Activated CD8-positive, alpha-beta T cell treated with anti-CD3 and anti-CD28 coated beads, Interleukin-2, amount 10 ng/mL, durations not matched to agents 7 days and 5 days (primary cell): ENCODE results near the gene CNTF. TPM values are rescaled to one million over a fixed set of nuclear protein-coding genes. Genes with fewer than 3 reads are reported as not detected.

Experiments
- ATAC-seq: fragments of 150-1000 bp; cut with Tn5 transposase; one replicate; pipeline ENCODE4 v1.10.0; 2021; ENCODE audit warnings: moderate library complexity
- CTCF ChIA-PET: fragments of 350-600 bp; sonication (Branson Sonifier 250); formaldehyde crosslinking; loops from one replicate; lab custom pipeline; 2021; ENCODE audit warnings: antibody characterized with exemption; lab: Charles Lee
- POLR2A ChIA-PET: fragments of 350-600 bp; sonication (Branson Sonifier 250); formaldehyde crosslinking; loops from one replicate; lab custom pipeline; 2021; ENCODE audit warnings: antibody characterized with exemption; lab: Charles Lee
- DNase-seq: peaks from one replicate; pipeline ENCODE4 v3.0.0-alpha.2; 2020
- H3K27ac Mint-ChIP-seq: one replicate; pipeline ENCODE4 v1.8.0; 2021; ENCODE audit warnings: mild to moderate bottlenecking, mixed read lengths
- H3K27me3 Mint-ChIP-seq: one replicate; pipeline ENCODE4 v1.8.0; 2021; ENCODE audit warnings: low read depth, mixed read lengths
- H3K36me3 Mint-ChIP-seq: one replicate; pipeline ENCODE4 v1.8.0; 2021; ENCODE audit warnings: low read depth, mixed read lengths
- H3K4me1 Mint-ChIP-seq: one replicate; pipeline ENCODE4 v1.8.0; 2021; ENCODE audit warnings: low read depth, mixed read lengths
- H3K4me3 Mint-ChIP-seq: one replicate; pipeline ENCODE4 v1.8.0; 2021; ENCODE audit warnings: mild to moderate bottlenecking, mixed read lengths
- H3K9me3 Mint-ChIP-seq: one replicate; pipeline ENCODE4 v1.8.0; 2022; ENCODE audit warnings: mixed read lengths; ENCODE audit not compliant: insufficient read depth
- total RNA-seq, 2 experiments: library from RNA; stranded (reverse); gene quantifications; one replicate each; pipeline ENCODE4 v1.2.3, GENCODE V29; 2021

Gene CNTF
- total RNA-seq, 2 experiments from 2014 or later: 2.8 to 4.2 TPM

- Mint-ChIP-seq H3K36me3 (peaks cover 25% of the 10 kb centered on the region), H3K27me3 (no peaks in the 10 kb centered on the region), H3K4me3 (no peak overlapping the region), H3K4me1 (no peaks in the 10 kb centered on the region), H3K27ac (no peak overlapping the region), H3K9me3 (no peaks in the 10 kb centered on the region)
- ChIA-PET CTCF (interaction anchor here (1.2 to 3.7 kb wide), 12 partner anchors 9 to 919 kb away, joined by 3 to 53 read pairs (median 8); partner anchors contain the start of gene LPXN), POLR2A (interaction anchor here (1.3 kb wide), 1 partner anchor 29 kb away, joined by 4 read pairs; no protein-coding TSS in a partner anchor)
- DNase-seq (no peak), ATAC-seq (no peak)
These were observed 6.0 kb downstream of the CNTF start for GRCh38 chr11:58628446-58628845.

- H3K36me3 Mint-ChIP-seq: peaks cover 15% of the 10 kb centered on the region
- CTCF ChIA-PET: interaction anchor here (0.6 to 3.7 kb wide), 28 partner anchors 8 to 920 kb away, joined by 3 to 53 read pairs (median 5); partner anchors contain the start of gene LPXN
- no peaks in the 10 kb centered on the region for H3K4me1 Mint-ChIP-seq
- no peak overlapping the region for H3K27ac Mint-ChIP-seq
- no peaks in the 10 kb centered on the region for H3K9me3 Mint-ChIP-seq
- H3K4me3 Mint-ChIP-seq: no peak overlapping the region
- ATAC-seq (peak; percentile 55), DNase-seq (peak; percentile 27)
- POLR2A ChIA-PET: interaction anchor here (0.7 to 1.0 kb wide), 3 partner anchors 52 to 62 kb away, joined by 3 to 4 read pairs (median 4); partner anchors contain the start of gene LPXN
- H3K27me3 Mint-ChIP-seq: no peaks in the 10 kb centered on the region
These were observed 7.4 kb downstream of the CNTF start for GRCh38 chr11:58629857-58630256.

- Mint-ChIP-seq H3K27ac (no peak overlapping the region), H3K9me3 (no peaks in the 10 kb centered on the region), H3K36me3 (peaks cover 9% of the 10 kb centered on the region), H3K4me3 (no peak overlapping the region), H3K4me1 (no peaks in the 10 kb centered on the region), H3K27me3 (no peaks in the 10 kb centered on the region)
- ATAC-seq (no peak), DNase-seq (no peak)
- ChIA-PET CTCF (interaction anchor here (1.3 to 1.5 kb wide), 2 partner anchors 9 to 55 kb away, joined by 5 to 8 read pairs; partner anchors contain the start of genes CNTF and LPXN), POLR2A (no interaction called here)
These were observed 8.9 kb downstream of the CNTF start for GRCh38 chr11:58631378-58631777.

GRCh38 chr11:58632510-58632909 is 10.0 kb downstream of the CNTF start:
- Mint-ChIP-seq H3K4me3 (no peak overlapping the region), H3K27ac (no peak overlapping the region), H3K4me1 (no peaks in the 10 kb centered on the region), H3K9me3 (no peaks in the 10 kb centered on the region), H3K27me3 (no peaks in the 10 kb centered on the region), H3K36me3 (peaks cover 3% of the 10 kb centered on the region)
- ChIA-PET POLR2A (no interaction called here), CTCF (interaction anchor here (0.5 to 1.5 kb wide), 5 partner anchors 10 to 896 kb away, joined by 3 to 8 read pairs (median 4); partner anchors contain the start of genes CNTF and LPXN)
- DNase-seq (no peak), ATAC-seq (no peak)

GRCh38 chr11:58636587-58636986 is 14.1 kb downstream of the CNTF start:
- no peaks in the 10 kb centered on the region for H3K9me3 Mint-ChIP-seq
- no peak for DNase-seq
- no peaks in the 10 kb centered on the region for H3K36me3 Mint-ChIP-seq
- H3K27ac Mint-ChIP-seq: no peak overlapping the region
- no peak overlapping the region for H3K4me3 Mint-ChIP-seq
- POLR2A ChIA-PET: interaction anchor here (0.7 kb wide), 1 partner anchor 13 kb away, joined by 3 read pairs; no protein-coding TSS in a partner anchor
- no peak for ATAC-seq
- CTCF ChIA-PET: interaction anchor here (0.9 to 1.9 kb wide), 4 partner anchors 11 to 112 kb away, joined by 3 to 7 read pairs (median 4); no protein-coding TSS in a partner anchor
- H3K27me3 Mint-ChIP-seq: no peaks in the 10 kb centered on the region
- peaks cover 13% of the 10 kb centered on the region for H3K4me1 Mint-ChIP-seq

GRCh38 chr11:58637371-58637770 is 14.9 kb downstream of the CNTF start:
- Mint-ChIP-seq H3K4me1 (peaks cover 13% of the 10 kb centered on the region), H3K4me3 (no peak overlapping the region), H3K27ac (no peak overlapping the region), H3K9me3 (no peaks in the 10 kb centered on the region), H3K27me3 (no peaks in the 10 kb centered on the region), H3K36me3 (no peaks in the 10 kb centered on the region)
- ATAC-seq (no peak), DNase-seq (no peak)
- ChIA-PET POLR2A (interaction anchor here (0.7 kb wide), 1 partner anchor 12 kb away, joined by 3 read pairs; no protein-coding TSS in a partner anchor), CTCF (interaction anchor here (0.9 to 4.0 kb wide), 8 partner anchors 8 to 421 kb away, joined by 3 to 36 read pairs (median 4); no protein-coding TSS in a partner anchor)

GRCh38 chr11:58639103-58639502 is 16.6 kb downstream of the CNTF start:
- CTCF ChIA-PET: interaction anchor here (0.9 to 4.0 kb wide), 3 partner anchors 10 to 71 kb away, joined by 3 to 36 read pairs (median 4); no protein-coding TSS in a partner anchor
- DNase-seq (no peak), ATAC-seq (no peak)
- H3K36me3 Mint-ChIP-seq: no peaks in the 10 kb centered on the region
- H3K9me3 Mint-ChIP-seq: no peaks in the 10 kb centered on the region
- no peak overlapping the region for H3K27ac Mint-ChIP-seq
- no peaks in the 10 kb centered on the region for H3K27me3 Mint-ChIP-seq
- peaks cover 13% of the 10 kb centered on the region for H3K4me1 Mint-ChIP-seq
- H3K4me3 Mint-ChIP-seq: no peak overlapping the region
- POLR2A ChIA-PET: no interaction called here

GRCh38 chr11:58639669-58640068 is 17.2 kb downstream of the CNTF start:
- no peak overlapping the region for H3K27ac Mint-ChIP-seq
- CTCF ChIA-PET: interaction anchor here (0.8 to 4.0 kb wide), 4 partner anchors 10 to 116 kb away, joined by 3 to 36 read pairs (median 4); no protein-coding TSS in a partner anchor

GRCh38 chr11:58640386-58641023 is 18.0 kb downstream of the CNTF start:
- POLR2A ChIA-PET: interaction anchor here (1.4 kb wide), 1 partner anchor 63 kb away, joined by 5 read pairs; no protein-coding TSS in a partner anchor
- H3K27ac Mint-ChIP-seq: peak overlapping the region; percentile 33
- H3K36me3 Mint-ChIP-seq: no peaks in the 10 kb centered on the region
- no peak overlapping the region for H3K4me3 Mint-ChIP-seq
- peaks cover 13% of the 10 kb centered on the region for H3K4me1 Mint-ChIP-seq
- DNase-seq (no peak), ATAC-seq (peak; percentile 67)
- CTCF ChIA-PET: interaction anchor here (0.7 to 4.0 kb wide), 6 partner anchors 11 to 117 kb away, joined by 3 to 36 read pairs (median 4); no protein-coding TSS in a partner anchor
- no peaks in the 10 kb centered on the region for H3K27me3 Mint-ChIP-seq
- H3K9me3 Mint-ChIP-seq: no peaks in the 10 kb centered on the region

More at GRCh38 chr11:58639669-58640068, 17.2 kb downstream of the CNTF start:
- POLR2A ChIA-PET: interaction anchor here (1.4 kb wide), 1 partner anchor 62 kb away, joined by 5 read pairs; no protein-coding TSS in a partner anchor
- H3K9me3 Mint-ChIP-seq: no peaks in the 10 kb centered on the region
- no peaks in the 10 kb centered on the region for H3K27me3 Mint-ChIP-seq
- H3K4me1 Mint-ChIP-seq: peaks cover 13% of the 10 kb centered on the region
- DNase-seq (no peak), ATAC-seq (no peak)
- no peaks in the 10 kb centered on the region for H3K36me3 Mint-ChIP-seq
- no peak overlapping the region for H3K4me3 Mint-ChIP-seq

- ATAC-seq (no peak), DNase-seq (no peak)
- Mint-ChIP-seq H3K27ac (no peak overlapping the region), H3K4me3 (no peak overlapping the region), H3K9me3 (no peaks in the 10 kb centered on the region), H3K27me3 (no peaks in the 10 kb centered on the region), H3K36me3 (peaks cover 2% of the 10 kb centered on the region), H3K4me1 (peaks cover 13% of the 10 kb centered on the region)
- POLR2A ChIA-PET: no interaction called here
- CTCF ChIA-PET: interaction anchor here (1.2 to 4.0 kb wide), 5 partner anchors 11 to 73 kb away, joined by 4 to 36 read pairs (median 5); no protein-coding TSS in a partner anchor
These were observed 18.9 kb downstream of the CNTF start for GRCh38 chr11:58641341-58641740.

GRCh38 chr11:58641803-58642581 is 19.5 kb downstream of the CNTF start:
- Mint-ChIP-seq H3K27me3 (no peaks in the 10 kb centered on the region), H3K4me3 (no peak overlapping the region), H3K36me3 (peaks cover 3% of the 10 kb centered on the region), H3K27ac (no peak overlapping the region), H3K4me1 (peaks cover 16% of the 10 kb centered on the region), H3K9me3 (no peaks in the 10 kb centered on the region)
- ChIA-PET CTCF (interaction anchor here (1.9 to 2.5 kb wide), 2 partner anchors 13 to 74 kb away, joined by 4 to 6 read pairs; no protein-coding TSS in a partner anchor), POLR2A (no interaction called here)
- ATAC-seq: no peak
- no peak for DNase-seq
